Measurements from ENCODE around the gene PHRF1. TPM values are rescaled to one million over a fixed set of nuclear protein-coding genes. Genes with fewer than 3 reads are reported as not detected.

Gene PHRF1
- total and polyA plus RNA-seq, 9 of the 15 experiments (the other 6 are each of a cell fraction or from before 2014, with no cell fraction given) = 0.07 to 37.2 (median 7.7) TPM

DNA sequence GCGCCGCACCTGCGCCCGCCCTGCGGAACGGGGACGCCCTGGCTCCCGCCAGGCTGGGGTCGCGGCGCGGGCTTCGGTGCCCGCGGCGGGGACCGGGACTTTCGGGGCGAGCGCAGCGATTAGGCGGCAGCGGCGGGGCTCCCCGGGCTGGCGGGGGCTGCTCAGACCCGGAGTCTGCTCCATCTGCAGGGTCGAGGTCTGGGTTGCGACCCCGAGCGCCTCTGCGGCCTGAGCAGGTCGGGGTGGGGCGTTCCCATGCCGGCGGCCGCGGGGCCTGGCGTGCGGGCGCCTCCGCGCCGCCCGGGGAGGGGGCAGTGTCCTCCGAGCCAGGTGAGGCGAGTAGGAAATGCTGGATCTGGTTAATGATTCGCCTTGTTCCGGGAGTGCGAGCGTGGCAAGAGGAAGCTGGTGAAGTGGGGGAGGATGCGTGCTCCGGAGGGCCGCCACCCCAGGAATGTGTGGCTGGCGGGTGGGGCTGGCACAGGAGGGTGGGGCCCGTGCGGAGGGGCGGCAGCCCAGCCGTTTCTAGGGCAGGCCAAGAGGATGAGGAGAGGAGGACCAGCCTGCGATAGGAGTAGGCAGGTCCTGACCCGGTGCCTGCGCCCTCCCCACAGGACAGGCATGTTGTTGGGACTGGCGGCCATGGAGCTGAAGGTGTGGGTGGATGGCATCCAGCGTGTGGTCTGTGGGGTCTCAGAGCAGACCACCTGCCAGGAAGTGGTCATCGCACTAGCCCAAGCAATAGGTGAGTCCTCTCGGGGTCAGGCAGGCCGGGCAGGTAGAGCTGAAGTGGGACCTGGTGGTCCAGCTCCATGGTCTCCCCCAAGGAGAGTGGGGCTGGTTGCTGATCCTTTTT is 14.9 kb upstream of the PHRF1 start (continued):
- TF ChIP-seq, protein P1, sequence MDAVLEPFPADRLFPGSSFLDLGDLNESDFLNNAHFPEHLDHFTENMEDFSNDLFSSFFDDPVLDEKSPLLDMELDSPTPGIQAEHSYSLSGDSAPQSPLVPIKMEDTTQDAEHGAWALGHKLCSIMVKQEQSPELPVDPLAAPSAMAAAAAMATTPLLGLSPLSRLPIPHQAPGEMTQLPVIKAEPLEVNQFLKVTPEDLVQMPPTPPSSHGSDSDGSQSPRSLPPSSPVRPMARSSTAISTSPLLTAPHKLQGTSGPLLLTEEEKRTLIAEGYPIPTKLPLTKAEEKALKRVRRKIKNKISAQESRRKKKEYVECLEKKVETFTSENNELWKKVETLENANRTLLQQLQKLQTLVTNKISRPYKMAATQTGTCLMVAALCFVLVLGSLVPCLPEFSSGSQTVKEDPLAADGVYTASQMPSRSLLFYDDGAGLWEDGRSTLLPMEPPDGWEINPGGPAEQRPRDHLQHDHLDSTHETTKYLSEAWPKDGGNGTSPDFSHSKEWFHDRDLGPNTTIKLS (IDR thresholded peaks at IDR 0.05; ENCODE audit: borderline replicate concordance, low read depth) = no peak
- TF ChIP-seq, protein P2, sequence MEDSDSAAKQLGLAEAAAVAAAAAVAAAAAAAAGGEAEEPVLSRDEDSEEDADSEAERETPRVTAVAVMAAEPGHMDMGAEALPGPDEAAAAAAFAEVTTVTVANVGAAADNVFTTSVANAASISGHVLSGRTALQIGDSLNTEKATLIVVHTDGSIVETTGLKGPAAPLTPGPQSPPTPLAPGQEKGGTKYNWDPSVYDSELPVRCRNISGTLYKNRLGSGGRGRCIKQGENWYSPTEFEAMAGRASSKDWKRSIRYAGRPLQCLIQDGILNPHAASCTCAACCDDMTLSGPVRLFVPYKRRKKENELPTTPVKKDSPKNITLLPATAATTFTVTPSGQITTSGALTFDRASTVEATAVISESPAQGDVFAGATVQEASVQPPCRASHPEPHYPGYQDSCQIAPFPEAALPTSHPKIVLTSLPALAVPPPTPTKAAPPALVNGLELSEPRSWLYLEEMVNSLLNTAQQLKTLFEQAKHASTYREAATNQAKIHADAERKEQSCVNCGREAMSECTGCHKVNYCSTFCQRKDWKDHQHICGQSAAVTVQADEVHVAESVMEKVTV (CRISPR knock-in tag; IDR thresholded peaks at IDR 0.05) = no peak
- TF ChIP-seq, protein P3, sequence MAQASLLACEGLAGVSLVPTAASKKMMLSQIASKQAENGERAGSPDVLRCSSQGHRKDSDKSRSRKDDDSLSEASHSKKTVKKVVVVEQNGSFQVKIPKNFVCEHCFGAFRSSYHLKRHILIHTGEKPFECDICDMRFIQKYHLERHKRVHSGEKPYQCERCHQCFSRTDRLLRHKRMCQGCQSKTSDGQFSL (CRISPR knock-in tag; IDR thresholded peaks at IDR 0.05) = 0 out of 2 replicates have a peak, but pooled peaks have one; percentile 21
- TF ChIP-seq, protein P3 (tag; IDR thresholded peaks at IDR 0.05) = no peak
- TF ChIP-seq RUNX1 (IDR thresholded peaks at IDR 0.05; ENCODE audit: low read depth) = no peak
- TF ChIP-seq CBFA2T3 (IDR thresholded peaks at IDR 0.05) = no peak
- TF ChIP-seq SOX6 (IDR thresholded peaks at IDR 0.05) = no peak
- TF ChIP-seq, protein P4, sequence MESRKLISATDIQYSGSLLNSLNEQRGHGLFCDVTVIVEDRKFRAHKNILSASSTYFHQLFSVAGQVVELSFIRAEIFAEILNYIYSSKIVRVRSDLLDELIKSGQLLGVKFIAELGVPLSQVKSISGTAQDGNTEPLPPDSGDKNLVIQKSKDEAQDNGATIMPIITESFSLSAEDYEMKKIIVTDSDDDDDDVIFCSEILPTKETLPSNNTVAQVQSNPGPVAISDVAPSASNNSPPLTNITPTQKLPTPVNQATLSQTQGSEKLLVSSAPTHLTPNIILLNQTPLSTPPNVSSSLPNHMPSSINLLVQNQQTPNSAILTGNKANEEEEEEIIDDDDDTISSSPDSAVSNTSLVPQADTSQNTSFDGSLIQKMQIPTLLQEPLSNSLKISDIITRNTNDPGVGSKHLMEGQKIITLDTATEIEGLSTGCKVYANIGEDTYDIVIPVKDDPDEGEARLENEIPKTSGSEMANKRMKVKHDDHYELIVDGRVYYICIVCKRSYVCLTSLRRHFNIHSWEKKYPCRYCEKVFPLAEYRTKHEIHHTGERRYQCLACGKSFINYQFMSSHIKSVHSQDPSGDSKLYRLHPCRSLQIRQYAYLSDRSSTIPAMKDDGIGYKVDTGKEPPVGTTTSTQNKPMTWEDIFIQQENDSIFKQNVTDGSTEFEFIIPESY (CRISPR knock-in tag; IDR thresholded peaks at IDR 0.05) = no peak
- TF ChIP-seq, protein P5, sequence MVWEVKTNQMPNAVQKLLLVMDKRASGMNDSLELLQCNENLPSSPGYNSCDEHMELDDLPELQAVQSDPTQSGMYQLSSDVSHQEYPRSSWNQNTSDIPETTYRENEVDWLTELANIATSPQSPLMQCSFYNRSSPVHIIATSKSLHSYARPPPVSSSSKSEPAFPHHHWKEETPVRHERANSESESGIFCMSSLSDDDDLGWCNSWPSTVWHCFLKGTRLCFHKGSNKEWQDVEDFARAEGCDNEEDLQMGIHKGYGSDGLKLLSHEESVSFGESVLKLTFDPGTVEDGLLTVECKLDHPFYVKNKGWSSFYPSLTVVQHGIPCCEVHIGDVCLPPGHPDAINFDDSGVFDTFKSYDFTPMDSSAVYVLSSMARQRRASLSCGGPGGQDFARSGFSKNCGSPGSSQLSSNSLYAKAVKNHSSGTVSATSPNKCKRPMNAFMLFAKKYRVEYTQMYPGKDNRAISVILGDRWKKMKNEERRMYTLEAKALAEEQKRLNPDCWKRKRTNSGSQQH (CRISPR knock-in tag; IDR thresholded peaks at IDR 0.05) = no peak
- TF ChIP-seq TEAD1 (CRISPR knock-in tag; IDR thresholded peaks at IDR 0.05) = 0 out of 4 replicates have a peak, but pooled peaks of 1 of the 2 experiments have one; percentile 45
- TF ChIP-seq BACH1 (tag; IDR thresholded peaks at IDR 0.05) = no peak
- TF ChIP-seq ZNF282 (CRISPR knock-in tag; IDR thresholded peaks at IDR 0.05) = no peak
- TF ChIP-seq, protein P6, sequence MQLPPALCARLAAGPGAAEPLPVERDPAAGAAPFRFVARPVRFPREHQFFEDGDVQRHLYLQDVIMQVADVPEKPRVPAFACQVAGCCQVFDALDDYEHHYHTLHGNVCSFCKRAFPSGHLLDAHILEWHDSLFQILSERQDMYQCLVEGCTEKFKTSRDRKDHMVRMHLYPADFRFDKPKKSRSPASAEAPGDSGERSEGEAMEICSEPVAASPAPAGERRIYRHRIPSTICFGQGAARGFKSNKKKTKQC (CRISPR knock-in tag; IDR thresholded peaks at IDR 0.05) = no peak
- TF ChIP-seq MEF2D (tag; conservative IDR thresholded peaks at IDR 0.05; ENCODE audit: low read depth) = no peak
- TF ChIP-seq CBFA2T2 (conservative IDR thresholded peaks at IDR 0.05) = no peak
- no peak for TF ChIP-seq ZBTB8A (IDR thresholded peaks at IDR 0.05; ENCODE audit: partially characterized antibody)
- TF ChIP-seq PCBP2 (IDR thresholded peaks at IDR 0.05; ENCODE audit: low read depth, low read length, poor library complexity, severe bottlenecking) = no peak
- no peak for TF ChIP-seq HNRNPUL1 (IDR thresholded peaks at IDR 0.05; ENCODE audit: low read length)
- TF ChIP-seq, protein P7, sequence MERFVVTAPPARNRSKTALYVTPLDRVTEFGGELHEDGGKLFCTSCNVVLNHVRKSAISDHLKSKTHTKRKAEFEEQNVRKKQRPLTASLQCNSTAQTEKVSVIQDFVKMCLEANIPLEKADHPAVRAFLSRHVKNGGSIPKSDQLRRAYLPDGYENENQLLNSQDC (CRISPR knock-in tag; IDR thresholded peaks at IDR 0.05) = no peak

Data from K562 (cell line).